GM19099 (cell line): ENCODE measurements around the gene DDN.

Experiments used
- POLR2A ChIP-seq: IDR thresholded peaks from 3 replicates; pipeline ENCODE4 v1.6.1; 2011; ENCODE audit warnings: low read depth; ENCODE audit not compliant: insufficient read length; ENCODE audit errors: extremely low read depth

Gene DDN

GRCh38 chr12:48999371-49000131 lies at the start of gene DDN:
Gene DDN, minus strand, starts transcription at chr12:48999375. Its CDS starts 88 bp downstream, at chr12:48999287.
- TF ChIP-seq POLR2A = no peak

DNA sequence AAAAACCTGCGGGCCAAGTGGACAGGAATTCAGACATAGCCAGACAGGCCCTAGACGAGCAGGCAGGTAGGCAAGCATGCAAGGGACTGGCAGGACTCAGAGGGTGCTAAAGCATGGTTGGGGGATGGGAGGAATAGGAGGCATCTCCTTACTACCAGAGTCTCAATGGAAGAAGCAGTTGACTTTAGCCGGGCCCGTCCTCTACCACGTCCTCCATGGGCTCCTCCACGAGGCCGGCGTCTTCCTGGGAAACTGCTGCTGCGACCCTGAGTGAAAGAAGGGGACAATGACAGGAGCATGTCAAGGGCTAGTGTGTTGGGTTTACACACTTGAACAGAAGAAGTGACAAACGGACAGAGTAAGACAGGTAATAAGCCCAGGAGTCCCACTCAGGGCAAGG lies 49.8 kb upstream of the DDN start:
- TF ChIP-seq POLR2A = no peak

- no peak for TF ChIP-seq POLR2A
Observed at GRCh38 chr12:49046129-49046895, 47.1 kb upstream of the DDN start.

GRCh38 chr12:49044660-49045059 lies 45.5 kb upstream of the DDN start:
- no peak for TF ChIP-seq POLR2A

- TF ChIP-seq POLR2A = no peak
Observed at GRCh38 chr12:49043856-49044258, 44.7 kb upstream of the DDN start.

DNA sequence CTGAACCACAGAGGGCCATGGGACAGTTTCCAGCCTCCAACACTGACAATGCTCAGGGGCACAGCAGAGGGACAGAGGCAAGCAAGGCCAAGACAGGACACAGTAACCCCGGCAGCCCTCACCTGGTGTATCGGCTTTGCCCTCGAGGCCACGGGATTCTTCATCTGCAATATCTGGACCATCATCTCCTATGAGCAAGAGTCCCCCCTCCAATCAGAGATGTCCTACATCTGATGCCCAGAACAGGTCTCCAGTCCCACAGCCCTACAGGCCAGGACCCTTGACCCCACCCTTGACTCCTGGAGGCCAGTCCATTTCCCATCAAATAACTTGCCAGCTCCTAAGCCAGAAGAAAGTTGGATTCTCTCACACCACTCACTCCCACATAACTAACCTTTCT lies 44.1 kb upstream of the DDN start:
- no peak for TF ChIP-seq POLR2A

DNA sequence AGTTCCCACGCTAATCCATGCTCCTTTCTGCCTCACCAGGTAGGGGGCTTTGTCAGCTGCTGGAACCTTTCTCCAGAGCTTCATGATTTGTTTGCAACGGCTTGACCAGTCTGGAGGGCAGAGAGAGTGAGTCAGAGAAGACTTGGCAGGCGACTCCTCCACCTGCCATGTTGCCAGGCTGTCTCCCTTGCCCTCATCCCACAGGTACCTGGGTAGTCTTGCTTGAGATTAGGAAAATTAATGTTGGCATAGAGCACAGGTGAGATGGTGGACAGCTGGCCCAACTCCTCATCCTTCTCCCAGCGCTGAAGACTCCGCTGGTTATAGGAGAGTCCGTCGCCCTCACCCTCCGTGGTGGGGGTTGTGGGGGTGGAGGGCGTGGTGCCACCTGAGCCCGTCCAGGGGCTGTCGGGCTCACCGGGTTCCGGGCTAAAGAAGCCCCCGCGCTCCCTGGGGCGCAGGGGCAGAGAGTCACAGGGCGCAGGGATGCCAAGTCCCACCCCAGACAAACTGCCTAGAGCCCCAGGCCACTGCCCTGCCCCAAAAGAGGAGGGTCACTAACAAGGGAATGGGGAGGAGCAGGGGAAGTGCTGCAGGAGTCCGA lies 42.8 kb upstream of the DDN start:
- no peak for TF ChIP-seq POLR2A

DNA sequence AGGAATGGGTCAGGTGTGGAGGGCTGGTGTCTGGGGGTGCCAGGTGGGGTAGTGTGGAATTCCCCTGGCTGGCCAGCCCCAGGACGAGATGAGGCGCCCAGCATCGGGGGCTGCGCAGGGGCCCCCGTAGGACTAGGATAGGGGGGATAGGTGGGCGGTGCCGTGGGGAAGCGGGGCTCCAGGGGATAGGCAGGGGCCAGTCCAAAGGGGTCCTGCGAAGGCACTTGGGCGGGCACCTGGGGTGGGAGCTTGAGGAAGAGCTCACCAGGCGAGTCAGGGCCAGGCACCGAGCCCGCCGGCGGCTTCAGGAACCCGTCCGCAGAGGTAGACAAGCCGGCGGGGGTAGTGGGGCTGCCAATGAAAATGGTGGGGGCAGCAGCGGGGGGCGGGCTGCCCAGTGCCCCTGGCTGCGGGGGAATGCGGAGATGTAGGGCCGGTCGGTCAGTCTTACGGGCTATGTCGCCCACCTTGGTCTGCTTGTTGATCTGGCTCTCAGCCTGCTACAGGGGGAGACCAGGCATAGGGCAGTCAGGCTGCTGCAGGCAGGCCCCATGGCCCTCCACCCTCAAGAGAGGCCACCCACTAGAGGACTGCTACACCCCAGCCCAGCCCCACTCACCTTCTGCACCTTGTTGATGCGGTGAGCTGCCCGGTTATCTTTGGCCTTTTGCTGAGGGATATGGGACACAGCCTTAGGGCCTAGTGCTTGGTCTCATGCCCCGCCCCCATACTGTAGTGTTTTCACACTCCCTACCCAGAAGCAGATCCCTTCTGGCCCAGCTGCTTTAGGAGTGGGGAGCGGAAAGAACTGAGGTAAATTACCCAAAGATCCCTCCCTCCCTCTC lies 42.1 kb upstream of the DDN start:
- no peak for TF ChIP-seq POLR2A

DNA sequence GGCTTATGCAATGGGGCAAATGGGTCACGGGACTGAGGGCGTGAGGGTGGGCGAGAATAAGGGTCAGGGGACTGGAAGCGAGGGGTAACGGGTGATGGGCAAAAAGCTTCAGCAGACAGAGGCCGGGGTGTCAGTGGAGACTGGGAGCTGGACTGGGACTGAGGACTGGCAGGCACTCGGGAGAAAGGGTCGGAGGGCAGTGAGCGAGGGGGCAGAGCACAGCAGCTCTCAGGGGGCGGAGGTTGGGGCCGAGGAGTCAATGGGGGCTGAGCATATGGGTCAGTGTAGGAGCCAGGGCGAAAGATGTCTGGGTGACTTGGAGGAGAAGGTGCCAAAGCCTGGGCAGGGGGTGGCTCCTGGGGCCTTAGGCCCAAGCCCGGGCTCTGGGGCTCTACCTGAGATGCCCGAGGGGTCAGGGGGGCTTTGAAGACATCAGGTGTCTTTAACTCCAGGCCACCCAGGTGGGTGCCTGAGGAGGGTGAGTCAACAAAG lies 41.2 kb upstream of the DDN start:
- TF ChIP-seq POLR2A = no peak

DNA sequence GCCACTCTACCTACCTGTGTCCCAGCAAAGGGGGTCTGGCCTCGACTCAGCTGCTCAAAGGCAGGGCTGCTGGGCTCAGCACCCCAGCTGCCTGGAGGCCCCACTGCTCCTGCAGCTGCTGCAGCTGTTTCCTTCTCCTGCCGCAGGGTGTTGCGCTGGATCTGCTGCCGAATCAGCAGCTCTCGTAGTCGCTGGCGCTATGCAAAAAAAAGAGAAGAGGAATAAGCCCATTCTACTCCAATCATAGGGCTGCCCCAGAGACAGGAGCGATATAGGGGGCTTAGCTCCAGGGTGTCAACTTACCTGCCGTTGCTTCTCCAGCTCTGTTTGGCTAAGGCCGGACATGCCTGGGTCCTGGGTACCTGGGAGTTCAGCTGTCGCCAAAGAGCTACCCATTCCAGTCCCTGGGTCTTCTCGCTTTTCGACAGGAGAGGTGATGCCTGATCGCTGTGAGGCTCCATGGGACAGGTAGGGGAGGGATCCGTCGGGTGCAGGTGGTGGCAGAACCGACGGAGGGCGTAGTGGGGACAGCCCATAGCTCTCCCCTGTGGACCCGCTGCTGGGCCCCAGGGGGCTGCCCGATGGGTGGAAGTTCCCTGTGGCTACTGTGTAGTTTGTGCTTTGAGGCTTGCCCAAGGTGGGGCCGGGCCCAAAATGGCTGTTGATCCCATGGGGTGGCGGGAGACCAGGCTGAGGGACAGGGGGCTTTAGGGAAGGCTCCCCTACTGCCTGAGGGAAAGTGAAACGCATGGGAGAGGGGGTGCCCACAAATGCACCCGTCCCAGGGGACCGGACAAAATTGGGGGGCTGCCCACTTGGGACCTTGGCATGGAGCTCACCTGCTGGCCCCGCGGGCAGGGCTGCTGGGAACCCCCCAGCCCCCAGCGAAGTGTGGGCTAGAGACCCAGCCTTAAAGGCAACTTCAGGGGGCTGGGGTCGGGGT lies 40.5 kb upstream of the DDN start:
- TF ChIP-seq POLR2A = no peak

GRCh38 chr12:49038291-49038955 lies 39.2 kb upstream of the DDN start:
- TF ChIP-seq POLR2A = no peak

DNA sequence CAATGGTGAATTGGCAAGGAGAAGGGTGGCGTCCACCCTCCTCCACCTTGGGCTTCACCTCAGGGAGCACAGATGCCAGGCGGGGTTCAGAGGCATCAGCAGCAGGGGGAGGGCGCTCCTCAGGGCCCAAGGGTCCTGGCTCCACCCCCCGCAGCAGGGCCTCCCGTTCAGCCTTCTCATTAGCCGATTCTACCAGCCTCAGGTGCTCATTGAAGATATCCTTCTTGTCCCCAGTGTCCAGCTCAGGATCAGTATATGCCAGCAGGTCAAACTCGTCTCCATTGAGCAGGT lies 38.7 kb upstream of the DDN start:
- no peak for TF ChIP-seq POLR2A
